HT-29 (cell line): ENCODE results near the gene POTEI. TPM values are rescaled to one million over a fixed set of nuclear protein-coding genes. Genes with fewer than 3 reads are reported as not detected.
"Not testable (repeated sequence)": the region's sequence is repeated elsewhere in the genome, so short reads cannot be mapped to it uniquely, and the experiment has no call there.

Source experiments
- DNase-seq: peaks from one replicate; pipeline ENCODE4 v3.0.0-alpha.2; 2015; ENCODE audit warnings: low spot score
- total RNA-seq: library from RNA; depleted of rRNA; stranded (reverse); fragments of >200 nt; shearing (Covaris generic); gene quantifications from 2 replicates; pipeline ENCODE4 v1.2.3, GENCODE V29; 2014; rRNA removed

POTEI gene
- total RNA-seq = 0.05 and 0.08 TPM in 2 replicates

DNA sequence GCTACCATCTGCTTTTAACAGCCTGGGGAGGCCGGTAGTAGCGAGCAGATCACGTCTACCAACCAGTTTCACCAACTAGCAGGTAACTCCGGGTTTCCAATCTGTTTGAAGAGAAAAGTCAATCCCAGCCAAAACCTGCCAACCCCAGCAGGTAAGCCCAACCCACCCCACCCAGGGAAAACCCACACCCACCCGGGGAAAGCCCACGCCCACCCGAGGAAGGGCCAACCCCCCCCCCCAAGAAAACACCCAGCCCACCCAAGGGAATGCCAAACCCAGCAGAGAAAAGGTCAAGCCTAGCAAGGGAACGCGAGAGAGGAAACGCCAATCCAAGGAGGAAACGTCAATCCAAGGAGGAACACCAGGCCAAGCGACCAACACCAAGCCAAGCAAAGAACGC is at the start of gene POTEI:
Gene POTEI (minus strand): TSS at position 101 of the 400 bp plus-strand sequence. CDS start 93 bp downstream, at position 8.
- not testable (repeated sequence) for DNase-seq

DNA sequence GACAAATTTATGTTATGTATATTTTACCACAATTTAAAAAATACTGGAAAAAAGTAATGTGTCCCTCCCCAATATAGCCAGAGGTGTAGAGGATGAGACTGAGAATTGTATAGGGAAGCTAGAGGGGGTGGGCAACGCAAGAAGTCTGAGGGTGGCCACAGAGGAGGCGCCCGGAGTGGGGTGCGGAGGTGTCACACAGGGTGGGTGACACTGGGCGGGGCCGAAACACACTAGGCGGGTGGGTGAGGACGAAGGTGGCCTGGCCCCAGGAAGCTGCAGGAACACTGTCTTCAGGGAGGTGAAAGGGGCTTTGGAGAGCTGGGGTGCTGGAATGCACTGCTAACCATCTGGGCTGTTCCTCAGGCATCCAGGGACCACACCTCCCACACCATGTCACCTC is 47.3 kb upstream of the POTEI start:
- DNase-seq = not testable (repeated sequence)

GRCh38 chr2:130554178-130554577 is 45.0 kb upstream of the POTEI start:
- not testable (repeated sequence) for DNase-seq

DNA sequence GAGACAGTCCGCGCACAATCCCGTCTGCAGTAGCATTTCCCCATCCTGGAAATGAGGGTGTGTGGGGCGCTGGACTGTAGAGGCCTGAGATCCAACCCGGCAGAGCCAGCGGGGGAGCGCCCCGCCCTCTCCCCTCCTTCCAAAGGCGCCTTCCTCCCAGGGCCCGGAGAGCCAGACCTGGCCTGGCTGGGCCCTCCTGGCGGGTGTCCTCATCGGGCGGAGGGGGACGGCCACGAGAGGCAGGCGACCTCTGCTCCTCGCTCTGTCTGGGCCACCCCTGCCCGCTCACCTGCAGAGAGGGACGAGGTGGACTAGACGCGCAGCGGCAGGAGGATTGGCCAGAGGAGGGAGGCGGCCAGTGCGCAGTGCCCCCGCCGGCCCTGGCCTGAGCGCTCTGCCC is 40.3 kb upstream of the POTEI start:
- DNase-seq = not testable (repeated sequence)

DNA sequence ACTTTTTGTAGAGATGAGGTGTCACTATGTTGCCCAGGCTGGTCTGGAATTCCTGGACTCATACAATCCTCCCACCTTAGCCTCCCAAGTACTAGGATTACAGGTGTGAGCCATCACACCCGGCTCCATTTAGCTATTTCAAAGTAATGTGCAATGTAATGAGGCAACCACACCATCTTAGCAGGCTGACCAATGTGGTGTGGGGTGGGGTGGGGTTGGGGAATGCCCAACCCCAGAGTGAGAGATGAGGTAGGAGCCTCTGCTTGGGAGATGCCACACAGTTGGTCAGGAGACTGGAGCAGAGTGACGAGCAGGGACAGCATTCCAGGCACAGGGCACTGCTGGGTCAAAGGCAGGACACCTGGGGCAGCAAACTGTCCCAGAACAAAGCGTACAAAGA is 39.3 kb upstream of the POTEI start:
- not testable (repeated sequence) for DNase-seq

DNA sequence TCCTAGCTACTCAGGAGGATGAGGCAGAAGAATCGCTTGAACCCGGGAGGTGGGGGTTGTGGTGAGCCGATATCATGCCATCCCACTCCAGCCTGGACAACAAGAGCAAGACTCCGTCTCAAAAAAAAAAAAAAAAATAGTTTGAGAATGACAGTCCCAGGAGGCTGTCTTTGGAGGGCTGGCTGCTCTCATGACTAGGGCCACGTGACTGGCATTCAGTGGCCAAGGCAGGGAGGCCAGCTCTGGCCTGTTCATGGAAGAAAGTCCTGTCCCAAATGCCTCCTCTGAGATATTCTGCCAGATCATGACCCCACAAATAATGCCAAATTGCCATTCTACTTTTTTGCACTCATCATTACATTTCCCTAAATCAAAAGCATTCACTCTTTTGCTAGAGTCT is 35.9 kb upstream of the POTEI start:
- DNase-seq = not testable (repeated sequence)

GRCh38 chr2:130543785-130544528 is 34.8 kb upstream of the POTEI start:
- DNase-seq = not testable (repeated sequence)

- not testable (repeated sequence) for DNase-seq
These were observed 33.7 kb upstream of the POTEI start for GRCh38 chr2:130542789-130543188.

DNA sequence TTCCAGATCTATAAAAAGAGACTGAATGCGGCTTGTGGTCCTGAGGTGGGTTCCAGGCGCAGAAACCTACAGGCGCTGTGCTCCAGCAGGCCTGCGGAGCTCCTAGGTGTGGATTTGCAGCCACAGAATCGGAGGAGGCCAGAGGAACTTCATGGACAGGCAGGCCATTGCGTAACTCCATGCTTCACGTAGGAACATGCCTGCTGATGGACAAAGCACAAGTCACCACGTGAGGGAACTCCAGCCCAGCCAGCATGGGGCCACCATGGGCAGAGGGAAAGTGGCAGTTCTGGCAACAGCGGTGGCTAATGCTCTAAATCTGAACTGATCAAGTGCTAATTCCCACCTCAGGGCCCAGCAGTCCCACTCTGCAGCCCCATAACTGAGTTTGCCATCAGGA is 29.1 kb upstream of the POTEI start:
- not testable (repeated sequence) for DNase-seq

GRCh38 chr2:130536654-130537053 is 27.5 kb upstream of the POTEI start:
- not testable (repeated sequence) for DNase-seq

- DNase-seq = not testable (repeated sequence)
These were observed 22.5 kb upstream of the POTEI start for GRCh38 chr2:130531672-130532071.

- not testable (repeated sequence) for DNase-seq
These were observed 22.1 kb upstream of the POTEI start for GRCh38 chr2:130531225-130531624.

DNA sequence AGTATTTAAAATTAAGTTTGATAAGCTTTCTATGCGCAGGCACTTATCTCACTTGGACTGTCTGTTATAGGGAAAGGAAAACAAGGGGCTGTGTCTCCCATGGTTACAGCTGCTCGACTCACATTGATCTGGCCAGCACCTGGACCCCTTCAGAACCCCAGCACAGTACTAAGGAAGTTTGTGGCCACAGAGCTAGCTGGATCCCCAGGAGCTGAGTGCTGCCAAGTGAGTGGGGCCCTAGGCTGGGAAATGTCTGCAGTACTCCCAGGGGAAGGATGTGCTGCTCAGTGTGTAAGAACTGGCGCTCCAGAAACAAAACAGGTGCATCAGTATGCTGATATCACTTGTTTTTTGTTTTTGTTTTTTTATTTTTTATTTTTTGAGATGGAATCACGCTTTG is 21.1 kb upstream of the POTEI start:
- DNase-seq = not testable (repeated sequence)

GRCh38 chr2:130529545-130529944 is 20.4 kb upstream of the POTEI start:
- not testable (repeated sequence) for DNase-seq

GRCh38 chr2:130527365-130527967 is 18.3 kb upstream of the POTEI start:
- not testable (repeated sequence) for DNase-seq

- DNase-seq = not testable (repeated sequence)
These were observed 13.3 kb upstream of the POTEI start for GRCh38 chr2:130522390-130522789.

DNA sequence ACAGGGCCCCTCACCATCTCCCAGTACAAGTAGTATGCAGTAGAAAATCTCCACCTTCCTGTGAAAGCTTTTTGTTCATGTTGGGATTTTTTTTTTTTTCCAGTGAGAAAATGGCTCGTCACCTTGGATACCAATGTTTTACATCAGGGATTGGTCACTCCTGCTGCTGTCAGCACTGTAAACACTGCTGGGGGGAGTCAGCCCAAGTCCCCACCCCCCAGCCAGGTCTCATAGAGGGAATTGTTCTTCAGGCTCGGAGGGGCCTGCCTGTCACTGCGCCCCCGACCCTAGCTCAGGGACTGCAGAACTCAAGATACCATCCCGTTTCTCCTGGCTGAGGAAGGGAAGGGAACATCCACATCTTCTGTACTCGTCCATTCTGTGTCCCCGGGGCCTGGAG is 11.9 kb upstream of the POTEI start, which contains the start of gene CFC1B:
Gene CFC1B (plus strand): TSS at position 231 of the 400 bp plus-strand sequence. CDS start 263 bp downstream, outside the sequence.
- not testable (repeated sequence) for DNase-seq

DNA sequence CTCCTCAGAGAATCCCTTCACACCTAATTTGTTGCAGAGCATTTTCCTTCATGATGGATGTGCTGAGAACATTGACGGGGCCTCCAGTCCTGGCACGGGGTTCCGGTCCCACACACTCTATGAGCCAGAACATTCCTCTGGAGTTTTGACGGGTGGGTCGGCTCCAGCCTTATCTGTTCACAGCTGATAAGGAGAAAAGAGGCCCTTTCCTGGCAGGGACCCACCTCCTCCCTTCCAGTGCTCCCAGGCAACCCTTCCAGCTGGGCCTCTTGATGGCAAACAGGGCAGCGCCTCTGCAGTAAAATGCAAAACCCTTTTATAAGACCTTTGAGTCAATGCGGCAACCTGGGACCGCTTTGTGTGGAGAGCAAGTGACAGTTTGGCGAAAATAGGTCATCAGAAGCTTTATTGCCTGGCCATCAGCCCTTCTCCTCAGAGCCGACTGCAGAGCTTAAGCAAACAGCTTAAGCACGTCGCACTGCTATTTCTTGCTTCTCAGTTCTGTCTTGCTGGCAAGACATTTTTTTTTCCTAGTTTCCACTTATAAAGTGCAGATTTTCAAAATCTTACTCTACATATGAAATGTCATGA is 9.5 kb upstream of the POTEI start:
- not testable (repeated sequence) for DNase-seq

- not testable (repeated sequence) for DNase-seq
These were observed 2.8 kb upstream of the POTEI start for GRCh38 chr2:130511747-130512451.

GRCh38 chr2:130510807-130511746 is 1.9 kb upstream of the POTEI start:
- not testable (repeated sequence) for DNase-seq
